ENCODE measurements around the gene NSL1.
"Not testable (repeated sequence)": the region's sequence is repeated elsewhere in the genome, so short reads cannot be mapped to it uniquely, and the experiment has no call there.

Gene NSL1

GRCh38 chr1:212764718-212765281, 26.8 kb downstream of the NSL1 start:
- not testable (repeated sequence) for H3K36me3 ChIP-seq (ENCODE audit: control insufficient read depth, insufficient read depth, low read length)

GRCh38 chr1:212762839-212763238, 28.7 kb downstream of the NSL1 start:
- Histone ChIP-seq H3K36me3 (ENCODE audit: control insufficient read depth, insufficient read depth, low read length) (no peaks in the 10 kb centered on the region), H3K4me1 (ENCODE audit: control insufficient read depth, insufficient read depth, low read length) (no peaks in the 10 kb centered on the region), H3K4me3 (ENCODE audit: low read depth, low read length) (no peak overlapping the region), H3K27me3 (ENCODE audit: control insufficient read depth, insufficient read depth, low read length) (no peaks in the 10 kb centered on the region), H3K9me3 (ENCODE audit: control insufficient read depth, insufficient read depth, low read depth, low read length) (peaks cover 3% of the 10 kb centered on the region; the same call in 1 of the 2 replicates), H3K27ac (ENCODE audit: low read depth, low read length) (no peak overlapping the region), H3K9ac (ENCODE audit: low read length) (no peak overlapping the region)

More at GRCh38 chr1:212764718-212765281, 26.8 kb downstream of the NSL1 start:
- H3K9me3 ChIP-seq (ENCODE audit: control insufficient read depth, insufficient read depth, low read depth, low read length): peaks cover 14% of the 10 kb centered on the region; the same call in 1 of the 2 replicates
- H3K4me1 ChIP-seq (ENCODE audit: control insufficient read depth, insufficient read depth, low read length); H3K4me3 ChIP-seq (ENCODE audit: low read depth, low read length); H3K27ac ChIP-seq (ENCODE audit: low read depth, low read length); H3K27me3 ChIP-seq (ENCODE audit: control insufficient read depth, insufficient read depth, low read length); H3K9ac ChIP-seq (ENCODE audit: low read length): not testable (repeated sequence)

- H3K4me3 ChIP-seq (ENCODE audit: low read depth, low read length): no peak overlapping the region
- no peak overlapping the region for H3K9ac ChIP-seq (ENCODE audit: low read length)
- H3K36me3 ChIP-seq (ENCODE audit: control insufficient read depth, insufficient read depth, low read length): no peaks in the 10 kb centered on the region
- no peaks in the 10 kb centered on the region for H3K4me1 ChIP-seq (ENCODE audit: control insufficient read depth, insufficient read depth, low read length)
- H3K27ac ChIP-seq (ENCODE audit: low read depth, low read length): no peak overlapping the region
- H3K27me3 ChIP-seq (ENCODE audit: control insufficient read depth, insufficient read depth, low read length): no peaks in the 10 kb centered on the region
- H3K9me3 ChIP-seq (ENCODE audit: control insufficient read depth, insufficient read depth, low read depth, low read length): no peaks in the 10 kb centered on the region; the same call in 1 of the 2 replicates
These were observed 29.3 kb downstream of the NSL1 start for GRCh38 chr1:212762234-212762633.

GRCh38 chr1:212760126-212760823, 31.3 kb downstream of the NSL1 start:
- H3K4me3 ChIP-seq (ENCODE audit: low read depth, low read length): no peak overlapping the region
- H3K27ac ChIP-seq (ENCODE audit: low read depth, low read length): no peak overlapping the region
- no peaks in the 10 kb centered on the region for H3K36me3 ChIP-seq (ENCODE audit: control insufficient read depth, insufficient read depth, low read length)
- no peaks in the 10 kb centered on the region for H3K27me3 ChIP-seq (ENCODE audit: control insufficient read depth, insufficient read depth, low read length)
- H3K9ac ChIP-seq (ENCODE audit: low read length): no peak overlapping the region
- H3K4me1 ChIP-seq (ENCODE audit: control insufficient read depth, insufficient read depth, low read length): no peaks in the 10 kb centered on the region
- no peaks in the 10 kb centered on the region for H3K9me3 ChIP-seq (ENCODE audit: control insufficient read depth, insufficient read depth, low read depth, low read length)

- no peaks in the 10 kb centered on the region for H3K27me3 ChIP-seq (ENCODE audit: control insufficient read depth, insufficient read depth, low read length)
- H3K9me3 ChIP-seq (ENCODE audit: control insufficient read depth, insufficient read depth, low read depth, low read length): no peaks in the 10 kb centered on the region
- H3K4me1 ChIP-seq (ENCODE audit: control insufficient read depth, insufficient read depth, low read length): 0 out of 2 replicates have a peak, but pooled peaks cover 2% of the 10 kb centered on the region
- H3K27ac ChIP-seq (ENCODE audit: low read depth, low read length): no peak overlapping the region
- no peaks in the 10 kb centered on the region for H3K36me3 ChIP-seq (ENCODE audit: control insufficient read depth, insufficient read depth, low read length)
- no peak overlapping the region for H3K9ac ChIP-seq (ENCODE audit: low read length)
- no peak overlapping the region for H3K4me3 ChIP-seq (ENCODE audit: low read depth, low read length)
These were observed 31.9 kb downstream of the NSL1 start for GRCh38 chr1:212759683-212760082.

GRCh38 chr1:212754680-212755079, 36.9 kb downstream of the NSL1 start:
- Histone ChIP-seq H3K27me3 (ENCODE audit: control insufficient read depth, insufficient read depth, low read length) (no peaks in the 10 kb centered on the region), H3K9ac (ENCODE audit: low read length) (no peak overlapping the region), H3K4me1 (ENCODE audit: control insufficient read depth, insufficient read depth, low read length) (peaks cover 24% of the 10 kb centered on the region), H3K27ac (ENCODE audit: low read depth, low read length) (no peak overlapping the region), H3K9me3 (ENCODE audit: control insufficient read depth, insufficient read depth, low read depth, low read length) (no peaks in the 10 kb centered on the region), H3K4me3 (ENCODE audit: low read depth, low read length) (no peak overlapping the region), H3K36me3 (ENCODE audit: control insufficient read depth, insufficient read depth, low read length) (no peaks in the 10 kb centered on the region)

- Histone ChIP-seq H3K9me3 (ENCODE audit: control insufficient read depth, insufficient read depth, low read depth, low read length) (no peaks in the 10 kb centered on the region), H3K36me3 (ENCODE audit: control insufficient read depth, insufficient read depth, low read length) (no peaks in the 10 kb centered on the region), H3K9ac (ENCODE audit: low read length) (no peak overlapping the region), H3K27me3 (ENCODE audit: control insufficient read depth, insufficient read depth, low read length) (no peaks in the 10 kb centered on the region), H3K4me3 (ENCODE audit: low read depth, low read length) (no peak overlapping the region), H3K27ac (ENCODE audit: low read depth, low read length) (no peak overlapping the region), H3K4me1 (ENCODE audit: control insufficient read depth, insufficient read depth, low read length) (peaks cover 24% of the 10 kb centered on the region)
These were observed 37.4 kb downstream of the NSL1 start for GRCh38 chr1:212754193-212754592.

GRCh38 chr1:212753749-212754148, 37.8 kb downstream of the NSL1 start:
- no peak overlapping the region for H3K4me3 ChIP-seq (ENCODE audit: low read depth, low read length)
- no peak overlapping the region for H3K27ac ChIP-seq (ENCODE audit: low read depth, low read length)
- H3K27me3 ChIP-seq (ENCODE audit: control insufficient read depth, insufficient read depth, low read length): no peaks in the 10 kb centered on the region
- no peak overlapping the region for H3K9ac ChIP-seq (ENCODE audit: low read length)
- H3K4me1 ChIP-seq (ENCODE audit: control insufficient read depth, insufficient read depth, low read length): peaks cover 24% of the 10 kb centered on the region
- H3K36me3 ChIP-seq (ENCODE audit: control insufficient read depth, insufficient read depth, low read length): no peaks in the 10 kb centered on the region
- no peaks in the 10 kb centered on the region for H3K9me3 ChIP-seq (ENCODE audit: control insufficient read depth, insufficient read depth, low read depth, low read length)

GRCh38 chr1:212752934-212753497, 38.6 kb downstream of the NSL1 start:
- H3K9me3 ChIP-seq (ENCODE audit: control insufficient read depth, insufficient read depth, low read depth, low read length): no peaks in the 10 kb centered on the region
- no peaks in the 10 kb centered on the region for H3K27me3 ChIP-seq (ENCODE audit: control insufficient read depth, insufficient read depth, low read length)
- no peak overlapping the region for H3K27ac ChIP-seq (ENCODE audit: low read depth, low read length)
- H3K4me1 ChIP-seq (ENCODE audit: control insufficient read depth, insufficient read depth, low read length): peaks cover 24% of the 10 kb centered on the region
- H3K9ac ChIP-seq (ENCODE audit: low read length): no peak overlapping the region
- H3K36me3 ChIP-seq (ENCODE audit: control insufficient read depth, insufficient read depth, low read length): no peaks in the 10 kb centered on the region
- no peak overlapping the region for H3K4me3 ChIP-seq (ENCODE audit: low read depth, low read length)

GRCh38 chr1:212752252-212752933, 39.2 kb downstream of the NSL1 start:
- no peaks in the 10 kb centered on the region for H3K9me3 ChIP-seq (ENCODE audit: control insufficient read depth, insufficient read depth, low read depth, low read length)
- H3K36me3 ChIP-seq (ENCODE audit: control insufficient read depth, insufficient read depth, low read length): no peaks in the 10 kb centered on the region
- H3K27me3 ChIP-seq (ENCODE audit: control insufficient read depth, insufficient read depth, low read length): no peaks in the 10 kb centered on the region
- H3K9ac ChIP-seq (ENCODE audit: low read length): no peak overlapping the region
- peaks cover 24% of the 10 kb centered on the region for H3K4me1 ChIP-seq (ENCODE audit: control insufficient read depth, insufficient read depth, low read length)
- no peak overlapping the region for H3K4me3 ChIP-seq (ENCODE audit: low read depth, low read length)
- H3K27ac ChIP-seq (ENCODE audit: low read depth, low read length): no peak overlapping the region
